K562 (cell line): ENCODE data around the gene COX6A1. TPM values are rescaled to one million over a fixed set of nuclear protein-coding genes. Genes with fewer than 3 reads are reported as not detected.

Experiments used
- ARID4B ChIP-seq: sonication (generic); formaldehyde crosslinking; IDR thresholded peaks from 2 replicates; pipeline ENCODE4 v1.8.0; 2022; ENCODE audit warnings: mild to moderate bottlenecking, missing genetic modification reagents
- BHLHE40 ChIP-seq: IDR thresholded peaks from 2 replicates; pipeline ENCODE4 v1.6.1; 2011; ENCODE audit warnings: low read length, improper control_type of control experiment
- CHD1 ChIP-seq: fragments of 200-600 bp; sonication (generic); IDR thresholded peaks from one replicate; pipeline ENCODE4 v1.6.1; 2012; ENCODE audit warnings: mild to moderate bottlenecking, moderate library complexity, low read length, inconsistent platforms
- CLOCK ChIP-seq: fragments of 250-450 bp; sonication (Bioruptor Pico); IDR thresholded peaks from 2 replicates; pipeline ENCODE4 v1.4.0; 2020; ENCODE audit warnings: mild to moderate bottlenecking, moderate library complexity, borderline replicate concordance
- EHMT2 ChIP-seq: fragments of 450-650 bp; IDR thresholded peaks from 2 replicates; pipeline ENCODE4 v1.6.1; 2018; ENCODE audit warnings: antibody characterized with exemption
- KDM2B ChIP-seq: fragments of 250-450 bp; sonication (Bioruptor Pico); IDR thresholded peaks from 2 replicates; pipeline ENCODE4 v1.8.0; 2021; ENCODE audit warnings: mild to moderate bottlenecking, moderate library complexity
- MTF1 ChIP-seq: fragments of 250-450 bp; sonication (Bioruptor Pico); IDR thresholded peaks from 2 replicates; pipeline ENCODE4 v1.9.0; 2021; ENCODE audit warnings: moderate library complexity, mild to moderate bottlenecking, inconsistent platforms, borderline replicate concordance
- NCOR1 ChIP-seq: fragments of 450-650 bp; IDR thresholded peaks from 2 replicates; pipeline ENCODE4 v1.6.1; 2016; ENCODE audit warnings: mild to moderate bottlenecking, moderate library complexity
- PHF8 ChIP-seq: fragments of 200-600 bp; sonication (generic); IDR thresholded peaks from 2 replicates; pipeline ENCODE4 v1.6.1; 2012; ENCODE audit warnings: mixed run types, mild to moderate bottlenecking, inconsistent platforms, low read length, moderate library complexity, borderline replicate concordance
- PRPF4 ChIP-seq: fragments of 200-400 bp; formaldehyde crosslinking; IDR thresholded peaks from one replicate; pipeline ENCODE4 v1.6.1; 2017; ENCODE audit warnings: low read length, low read depth, mild to moderate bottlenecking; ENCODE audit not compliant: insufficient read depth, poor library complexity, severe bottlenecking
- PTTG1 ChIP-seq: fragments of 450-650 bp; IDR thresholded peaks from 2 replicates; pipeline ENCODE4 v1.6.1; 2016; ENCODE audit warnings: low read depth, mild to moderate bottlenecking, missing genetic modification characterization, missing compliant biosample characterization
- TAF7 ChIP-seq: fragments of 450-650 bp; IDR thresholded peaks from 2 replicates; pipeline ENCODE4 v1.6.1; 2016; ENCODE audit warnings: missing genetic modification characterization, missing compliant biosample characterization
- ZFPM2 ChIP-seq: fragments of 250-450 bp; sonication (Bioruptor Pico); IDR thresholded peaks from 2 replicates; pipeline ENCODE4 v1.5.1; 2022; ENCODE audit warnings: mild to moderate bottlenecking
- ZKSCAN1 ChIP-seq: fragments of 150-350 bp; IDR thresholded peaks from 2 replicates; pipeline ENCODE4 v1.6.1; 2016; ENCODE audit warnings: low read depth, low read length
- ZNF311 ChIP-seq: fragments of 250-450 bp; sonication (Bioruptor Pico); IDR thresholded peaks from 2 replicates; pipeline ENCODE4 v1.4.0; 2020; ENCODE audit warnings: mild to moderate bottlenecking, moderate library complexity
- ZNF586 ChIP-seq: fragments of 450-650 bp; formaldehyde crosslinking; conservative IDR thresholded peaks from 2 replicates; pipeline ENCODE4 v1.4.0; 2020; ENCODE audit warnings: mild to moderate bottlenecking, moderate library complexity
- polyA plus RNA-seq, 8 experiments: library from polyadenylated mRNA; depleted of rRNA in 4 of 8; stranded (reverse) in 5 of 8; unstranded in 3 of 8; fragments of >200 nt; fragmentation: Nextera tagmentation in 2 of 8; fragmentation: Illumina TruSeq in 1 of 8; extraction: Ambion mirVana in 2 of 8; extraction: Trizol in 1 of 8; gene quantifications; 2 replicates each; pipeline versions ENCODE4 v1.2.1 to v1.2.3, GENCODE V29; 2011 to 2014; ENCODE audit warnings: inconsistent platforms in 1 of 8, missing spikeins in 1 of 8
- total RNA-seq, 7 experiments: library from RNA; depleted of rRNA in 6 of 7; stranded (reverse); fragments of >200 nt in 6 of 7; fragmentation: Illumina TruSeq in 2 of 7; extraction: Trizol in 2 of 7; gene quantifications; 2 replicates each; pipeline versions ENCODE4 v1.2.1 to v1.2.3, GENCODE V29; 2011 to 2021; ENCODE audit warnings: low replicate concordance in 1 of 7
- TF ChIP-seq, protein P1 (sequence below): fragments of 250-450 bp; sonication (Bioruptor Pico); IDR thresholded peaks from 2 replicates; pipeline ENCODE4 v1.8.0; 2021; ENCODE audit warnings: mild to moderate bottlenecking, moderate library complexity
- TF ChIP-seq, protein P2 (sequence below): fragments of 200-800 bp; sonication (Bioruptor generic); IDR thresholded peaks from 2 replicates; pipeline ENCODE4 v1.6.1; 2017; ENCODE audit warnings: missing genetic modification characterization, missing compliant biosample characterization

Gene COX6A1
- total and polyA plus RNA-seq, 9 of the 15 experiments (the other 6 are each of a cell fraction or from before 2014, with no cell fraction given): 414 to 4,142 (median 931) TPM

- TF ChIP-seq PTTG1 (tag): no peak
- peak; percentile 40; the same call in 1 of the 2 replicates for TF ChIP-seq BHLHE40
- TF ChIP-seq ZKSCAN1: peak; percentile 47; the same call in 1 of the 2 replicates
- TF ChIP-seq, protein P1, sequence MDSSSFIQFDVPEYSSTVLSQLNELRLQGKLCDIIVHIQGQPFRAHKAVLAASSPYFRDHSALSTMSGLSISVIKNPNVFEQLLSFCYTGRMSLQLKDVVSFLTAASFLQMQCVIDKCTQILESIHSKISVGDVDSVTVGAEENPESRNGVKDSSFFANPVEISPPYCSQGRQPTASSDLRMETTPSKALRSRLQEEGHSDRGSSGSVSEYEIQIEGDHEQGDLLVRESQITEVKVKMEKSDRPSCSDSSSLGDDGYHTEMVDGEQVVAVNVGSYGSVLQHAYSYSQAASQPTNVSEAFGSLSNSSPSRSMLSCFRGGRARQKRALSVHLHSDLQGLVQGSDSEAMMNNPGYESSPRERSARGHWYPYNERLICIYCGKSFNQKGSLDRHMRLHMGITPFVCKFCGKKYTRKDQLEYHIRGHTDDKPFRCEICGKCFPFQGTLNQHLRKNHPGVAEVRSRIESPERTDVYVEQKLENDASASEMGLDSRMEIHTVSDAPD (CRISPR knock-in tag): no peak
- no peak for TF ChIP-seq PRPF4
- no peak for TF ChIP-seq CHD1
- TF ChIP-seq ZNF586 (CRISPR knock-in tag): 0 out of 2 replicates have a peak, but pooled peaks have one; percentile 22
- peak; percentile 35; the same call in 1 of the 2 replicates for TF ChIP-seq ZNF311
- TF ChIP-seq EHMT2: no peak
- no peak for TF ChIP-seq TAF7 (tag)
- no peak for TF ChIP-seq CLOCK (CRISPR knock-in tag)
- TF ChIP-seq, protein P2, sequence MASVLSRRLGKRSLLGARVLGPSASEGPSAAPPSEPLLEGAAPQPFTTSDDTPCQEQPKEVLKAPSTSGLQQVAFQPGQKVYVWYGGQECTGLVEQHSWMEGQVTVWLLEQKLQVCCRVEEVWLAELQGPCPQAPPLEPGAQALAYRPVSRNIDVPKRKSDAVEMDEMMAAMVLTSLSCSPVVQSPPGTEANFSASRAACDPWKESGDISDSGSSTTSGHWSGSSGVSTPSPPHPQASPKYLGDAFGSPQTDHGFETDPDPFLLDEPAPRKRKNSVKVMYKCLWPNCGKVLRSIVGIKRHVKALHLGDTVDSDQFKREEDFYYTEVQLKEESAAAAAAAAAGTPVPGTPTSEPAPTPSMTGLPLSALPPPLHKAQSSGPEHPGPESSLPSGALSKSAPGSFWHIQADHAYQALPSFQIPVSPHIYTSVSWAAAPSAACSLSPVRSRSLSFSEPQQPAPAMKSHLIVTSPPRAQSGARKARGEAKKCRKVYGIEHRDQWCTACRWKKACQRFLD (CRISPR knock-in tag): peak; percentile 60; the same call in 1 of the 2 replicates
- TF ChIP-seq MTF1 (CRISPR knock-in tag): no peak
- TF ChIP-seq NCOR1: no peak
- TF ChIP-seq PHF8: peak; percentile 85; the same call in 1 of the 2 replicates
- peak; percentile 81 for TF ChIP-seq ARID4B (CRISPR knock-in tag)
- TF ChIP-seq KDM2B: 0 out of 2 replicates have a peak, but pooled peaks have one; percentile 13
- TF ChIP-seq ZFPM2: peak; percentile 26; the same call in 1 of the 2 replicates
Measured at GRCh38 chr12:120469450-120470149, 31.7 kb downstream of the COX6A1 start, which contains the start of gene SRSF9 (continued).
